ENCODE measurements around the gene ACTRT2.

The ACTRT2 gene

GRCh38 chr1:2983706-2984398, 37.4 kb upstream of the ACTRT2 start:
- DNase-seq, result no peak

- no peak for DNase-seq
These were observed 36.7 kb upstream of the ACTRT2 start for GRCh38 chr1:2984399-2985061.

GRCh38 chr1:2985067-2985561, 36.2 kb upstream of the ACTRT2 start:
- no peak for DNase-seq

GRCh38 chr1:2985694-2986548, 35.3 kb upstream of the ACTRT2 start:
- DNase-seq, result no peak

GRCh38 chr1:2986549-2987305, 34.5 kb upstream of the ACTRT2 start:
- no peak for DNase-seq

- no peak for DNase-seq
These were observed 33.5 kb upstream of the ACTRT2 start for GRCh38 chr1:2987773-2988172.

GRCh38 chr1:2988256-2988655, 33.0 kb upstream of the ACTRT2 start:
- DNase-seq, result no peak

- no peak for DNase-seq
These were observed 32.1 kb upstream of the ACTRT2 start for GRCh38 chr1:2989185-2989584.

- no peak for DNase-seq
These were observed 31.3 kb upstream of the ACTRT2 start for GRCh38 chr1:2989976-2990375.

- no peak for DNase-seq
These were observed 30.7 kb upstream of the ACTRT2 start for GRCh38 chr1:2990376-2991115.

GRCh38 chr1:2991753-2992495, 29.3 kb upstream of the ACTRT2 start:
- DNase-seq, result no peak

GRCh38 chr1:2998503-2999100, 22.7 kb upstream of the ACTRT2 start:
- DNase-seq, result no peak

GRCh38 chr1:2999138-2999537, 22.1 kb upstream of the ACTRT2 start:
- no peak for DNase-seq

GRCh38 chr1:2999571-2999970, 21.7 kb upstream of the ACTRT2 start:
- no peak for DNase-seq

- DNase-seq, result no peak
These were observed 21.1 kb upstream of the ACTRT2 start for GRCh38 chr1:3000214-3000613.

- DNase-seq, result no peak
These were observed 20.4 kb upstream of the ACTRT2 start for GRCh38 chr1:3000671-3001470.

- DNase-seq, result no peak
These were observed 19.6 kb upstream of the ACTRT2 start for GRCh38 chr1:3001471-3002348.

- DNase-seq, result no peak
These were observed 18.8 kb upstream of the ACTRT2 start for GRCh38 chr1:3002349-3003038.
